Neural cell (in vitro differentiated cells): ENCODE data around the gene OR56A3. TPM values are rescaled to one million over a fixed set of nuclear protein-coding genes. Genes with fewer than 3 reads are reported as not detected.

Experiments
- H2AFZ ChIP-seq: fragments of 200-600, 300-800 bp; sonication (generic), shearing (Covaris generic); 2 replicates; pipeline ENCODE4 v1.6.0; 2014; ENCODE audit warnings: low read depth, mild to moderate bottlenecking, antibody characterized with exemption, low read length, moderate library complexity
- H3F3A ChIP-seq: fragments of 200-600 bp; shearing (Covaris generic); 2 replicates; pipeline ENCODE4 v1.6.1; 2016; ENCODE audit warnings: mild to moderate bottlenecking, moderate library complexity, mixed read lengths, antibody characterized with exemption, low read length; ENCODE audit not compliant: insufficient read depth, poor library complexity, severe bottlenecking
- H3K27ac ChIP-seq: fragments of 200-600, 300-800 bp; sonication (generic), shearing (Covaris generic); 2 replicates; pipeline ENCODE4 v1.5.1; 2014; ENCODE audit warnings: mild to moderate bottlenecking, low read length, moderate library complexity
- H3K27me3 ChIP-seq: fragments of 300-800, 200-600 bp; sonication (generic), shearing (Covaris generic); 2 replicates; pipeline ENCODE4 v1.6.0; 2014; ENCODE audit warnings: mild to moderate bottlenecking, low read depth, low read length, moderate library complexity; ENCODE audit not compliant: insufficient read depth
- H3K36me3 ChIP-seq: fragments of 300-800, 200-600 bp; sonication (generic), shearing (Covaris generic); 2 replicates; pipeline ENCODE4 v1.5.1; 2014; ENCODE audit warnings: mild to moderate bottlenecking, antibody characterized with exemption, low read length, moderate library complexity; ENCODE audit not compliant: insufficient read depth
- H3K4me2 ChIP-seq: fragments of 300-800, 200-600 bp; sonication (generic), shearing (Covaris generic); 2 replicates; pipeline ENCODE4 v1.6.0; 2014; ENCODE audit warnings: mild to moderate bottlenecking, low read length
- H3K4me3 ChIP-seq: fragments of 300-800, 200-600 bp; sonication (generic), shearing (Covaris generic); 2 replicates; pipeline ENCODE4 v1.5.1; 2014; ENCODE audit warnings: mild to moderate bottlenecking, low read length, moderate library complexity
- H3K79me2 ChIP-seq: fragments of 200-600 bp; shearing (Covaris generic); replicated peaks from 2 replicates; pipeline ENCODE4 v1.6.0; 2014; ENCODE audit warnings: mild to moderate bottlenecking, low read length, moderate library complexity; ENCODE audit not compliant: insufficient read depth
- H3K9ac ChIP-seq: fragments of 300-800, 200-600 bp; sonication (generic), shearing (Covaris generic); 2 replicates; pipeline ENCODE4 v1.6.1; 2016; ENCODE audit warnings: mild to moderate bottlenecking, low read length, mixed read lengths
- H3K9me2 ChIP-seq: fragments of 200-600 bp; shearing (Covaris generic); 2 replicates; pipeline ENCODE4 v1.6.1; 2016; ENCODE audit warnings: mild to moderate bottlenecking, low read length, mixed read lengths; ENCODE audit not compliant: insufficient read depth
- H3K9me3 ChIP-seq: fragments of 200-600, 300-800 bp; sonication (generic), shearing (Covaris generic); 2 replicates; pipeline ENCODE4 v1.6.1; 2016; ENCODE audit warnings: mild to moderate bottlenecking, mixed run types, low read length, moderate library complexity, mixed read lengths
- H4K20me1 ChIP-seq: fragments of 200-600 bp; shearing (Covaris generic); 2 replicates; pipeline ENCODE4 v1.6.1; 2016; ENCODE audit warnings: mild to moderate bottlenecking, mixed run types; ENCODE audit not compliant: insufficient read depth
- EP300 ChIP-seq: fragments of 450-650 bp; conservative IDR thresholded peaks from 2 replicates; pipeline ENCODE4 v1.6.1; 2014; ENCODE audit warnings: antibody characterized with exemption, mild to moderate bottlenecking, moderate library complexity; ENCODE audit not compliant: poor library complexity, severe bottlenecking
- EZH2 ChIP-seq: fragments of 200-600, 300-800 bp; shearing (Covaris generic), sonication (generic); IDR thresholded peaks from 2 replicates; pipeline ENCODE4 v1.6.1; 2014; ENCODE audit warnings: antibody characterized with exemption, low read length, borderline replicate concordance, mild to moderate bottlenecking; ENCODE audit not compliant: insufficient read depth, poor library complexity, severe bottlenecking
- MXI1 ChIP-seq: fragments of 450-650 bp; conservative IDR thresholded peaks from 2 replicates; pipeline ENCODE4 v1.6.1; 2014; ENCODE audit warnings: antibody characterized with exemption, mild to moderate bottlenecking; ENCODE audit not compliant: poor library complexity, severe bottlenecking
- POLR2AphosphoS5 ChIP-seq: IDR thresholded peaks from 2 replicates; pipeline ENCODE4 v1.6.1; 2012
- RAD21 ChIP-seq: fragments of 450-650 bp; conservative IDR thresholded peaks from 2 replicates; pipeline ENCODE4 v1.6.1; 2014; ENCODE audit warnings: antibody characterized with exemption, mild to moderate bottlenecking, moderate library complexity
- SMC3 ChIP-seq: fragments of 450-650 bp; conservative IDR thresholded peaks from 2 replicates; pipeline ENCODE4 v1.6.1; 2014; ENCODE audit warnings: antibody characterized with exemption, mild to moderate bottlenecking, moderate library complexity; ENCODE audit not compliant: poor library complexity
- TAF1 ChIP-seq: IDR thresholded peaks from 2 replicates; pipeline ENCODE4 v1.6.1; 2012; ENCODE audit warnings: low read depth
- polyA plus RNA-seq: library from polyadenylated mRNA; depleted of rRNA; stranded (reverse); fragments of >200 nt; gene quantifications from 2 replicates; pipeline ENCODE4 v1.2.3, GENCODE V29; 2014
- TF ChIP-seq, protein P1 (sequence below): IDR thresholded peaks from 2 replicates; pipeline ENCODE4 v1.6.1; 2012; ENCODE audit warnings: borderline replicate concordance
- TF ChIP-seq, protein P2 (sequence below): fragments of 450-650 bp; IDR thresholded peaks from 2 replicates; pipeline ENCODE4 v1.5.1; 2014; ENCODE audit warnings: antibody characterized with exemption, mild to moderate bottlenecking, moderate library complexity; ENCODE audit not compliant: poor library complexity, severe bottlenecking

OR56A3 gene
- polyA plus RNA-seq, 1 donor from 2014 or later: not detected

DNA sequence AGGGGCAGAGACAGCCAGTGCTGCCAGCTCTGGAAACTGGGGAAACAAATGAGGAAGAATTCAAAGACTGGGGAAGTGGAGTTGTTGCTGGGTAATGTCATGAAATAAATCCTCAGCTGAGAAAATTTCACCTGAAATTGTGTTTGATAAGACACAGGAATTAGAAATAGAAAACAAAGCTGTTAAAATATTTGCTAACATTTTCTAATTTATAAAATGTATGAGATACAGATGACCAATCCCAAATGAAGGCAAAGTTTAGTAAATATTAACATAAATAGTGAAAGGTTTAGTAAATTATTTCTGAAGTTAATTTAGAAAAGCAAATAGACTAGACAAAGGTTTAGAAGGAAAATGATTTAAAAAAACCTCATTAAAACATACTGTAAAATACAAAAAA is 26.3 kb downstream of the OR56A3 start, which contains the start of gene OR56A5:
Gene OR56A5 (minus strand): TSS at position 101 of the 400 bp plus-strand sequence. CDS start 0 bp downstream, at position 101.
- H3K9me2 ChIP-seq: no peaks in the 10 kb centered on the region
- no peak within 1 kb of the TSS for H3K27ac ChIP-seq
- no peaks in the 10 kb centered on the region for H4K20me1 ChIP-seq
- no peak within 1 kb of the TSS for H2AFZ ChIP-seq
- no peaks in the 10 kb centered on the region for H3K79me2 ChIP-seq
- no peak for TF ChIP-seq MXI1
- no peak for TF ChIP-seq TAF1
- TF ChIP-seq, protein P1, sequence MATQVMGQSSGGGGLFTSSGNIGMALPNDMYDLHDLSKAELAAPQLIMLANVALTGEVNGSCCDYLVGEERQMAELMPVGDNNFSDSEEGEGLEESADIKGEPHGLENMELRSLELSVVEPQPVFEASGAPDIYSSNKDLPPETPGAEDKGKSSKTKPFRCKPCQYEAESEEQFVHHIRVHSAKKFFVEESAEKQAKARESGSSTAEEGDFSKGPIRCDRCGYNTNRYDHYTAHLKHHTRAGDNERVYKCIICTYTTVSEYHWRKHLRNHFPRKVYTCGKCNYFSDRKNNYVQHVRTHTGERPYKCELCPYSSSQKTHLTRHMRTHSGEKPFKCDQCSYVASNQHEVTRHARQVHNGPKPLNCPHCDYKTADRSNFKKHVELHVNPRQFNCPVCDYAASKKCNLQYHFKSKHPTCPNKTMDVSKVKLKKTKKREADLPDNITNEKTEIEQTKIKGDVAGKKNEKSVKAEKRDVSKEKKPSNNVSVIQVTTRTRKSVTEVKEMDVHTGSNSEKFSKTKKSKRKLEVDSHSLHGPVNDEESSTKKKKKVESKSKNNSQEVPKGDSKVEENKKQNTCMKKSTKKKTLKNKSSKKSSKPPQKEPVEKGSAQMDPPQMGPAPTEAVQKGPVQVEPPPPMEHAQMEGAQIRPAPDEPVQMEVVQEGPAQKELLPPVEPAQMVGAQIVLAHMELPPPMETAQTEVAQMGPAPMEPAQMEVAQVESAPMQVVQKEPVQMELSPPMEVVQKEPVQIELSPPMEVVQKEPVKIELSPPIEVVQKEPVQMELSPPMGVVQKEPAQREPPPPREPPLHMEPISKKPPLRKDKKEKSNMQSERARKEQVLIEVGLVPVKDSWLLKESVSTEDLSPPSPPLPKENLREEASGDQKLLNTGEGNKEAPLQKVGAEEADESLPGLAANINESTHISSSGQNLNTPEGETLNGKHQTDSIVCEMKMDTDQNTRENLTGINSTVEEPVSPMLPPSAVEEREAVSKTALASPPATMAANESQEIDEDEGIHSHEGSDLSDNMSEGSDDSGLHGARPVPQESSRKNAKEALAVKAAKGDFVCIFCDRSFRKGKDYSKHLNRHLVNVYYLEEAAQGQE: no peak
- TF ChIP-seq RAD21: no peak
- no peak for TF ChIP-seq POLR2AphosphoS5
- TF ChIP-seq, protein P2, sequence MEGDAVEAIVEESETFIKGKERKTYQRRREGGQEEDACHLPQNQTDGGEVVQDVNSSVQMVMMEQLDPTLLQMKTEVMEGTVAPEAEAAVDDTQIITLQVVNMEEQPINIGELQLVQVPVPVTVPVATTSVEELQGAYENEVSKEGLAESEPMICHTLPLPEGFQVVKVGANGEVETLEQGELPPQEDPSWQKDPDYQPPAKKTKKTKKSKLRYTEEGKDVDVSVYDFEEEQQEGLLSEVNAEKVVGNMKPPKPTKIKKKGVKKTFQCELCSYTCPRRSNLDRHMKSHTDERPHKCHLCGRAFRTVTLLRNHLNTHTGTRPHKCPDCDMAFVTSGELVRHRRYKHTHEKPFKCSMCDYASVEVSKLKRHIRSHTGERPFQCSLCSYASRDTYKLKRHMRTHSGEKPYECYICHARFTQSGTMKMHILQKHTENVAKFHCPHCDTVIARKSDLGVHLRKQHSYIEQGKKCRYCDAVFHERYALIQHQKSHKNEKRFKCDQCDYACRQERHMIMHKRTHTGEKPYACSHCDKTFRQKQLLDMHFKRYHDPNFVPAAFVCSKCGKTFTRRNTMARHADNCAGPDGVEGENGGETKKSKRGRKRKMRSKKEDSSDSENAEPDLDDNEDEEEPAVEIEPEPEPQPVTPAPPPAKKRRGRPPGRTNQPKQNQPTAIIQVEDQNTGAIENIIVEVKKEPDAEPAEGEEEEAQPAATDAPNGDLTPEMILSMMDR: no peak
- no peak for TF ChIP-seq EP300
- no peak for TF ChIP-seq SMC3
- no peak within 1 kb of the TSS for H3K4me3 ChIP-seq
- H3K36me3 ChIP-seq: no peaks in the 10 kb centered on the region
- no peaks in the 10 kb centered on the region for H3F3A ChIP-seq
- no peak within 1 kb of the TSS for H3K4me2 ChIP-seq
- H3K9me3 ChIP-seq: no peaks in the 10 kb centered on the region
- no peaks in the 10 kb centered on the region for H3K27me3 ChIP-seq
- H3K9ac ChIP-seq: no peak within 1 kb of the TSS

DNA sequence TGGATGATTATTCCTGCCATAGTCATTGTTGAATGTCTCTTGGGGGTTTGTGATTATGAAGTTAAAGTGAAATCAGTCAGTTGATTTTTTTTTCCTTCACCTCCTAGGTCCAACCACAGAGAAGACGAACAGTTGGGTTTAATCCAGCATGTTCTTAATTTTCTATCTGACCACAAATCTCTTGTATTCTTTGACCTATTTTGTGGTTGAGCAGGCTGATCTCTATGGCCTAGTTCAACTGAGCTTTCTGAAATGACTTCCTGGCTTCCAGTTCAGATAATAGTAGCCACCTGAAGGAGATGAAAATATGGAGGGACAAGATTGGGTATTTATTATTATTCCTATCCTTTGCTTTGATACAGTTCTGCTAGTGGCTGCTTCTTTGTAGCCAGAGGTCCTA is 31.5 kb downstream of the OR56A3 start:
- Histone ChIP-seq H2AFZ (no peak overlapping the region), H3K9me3 (no peaks in the 10 kb centered on the region), H3K27ac (no peak overlapping the region), H3F3A (no peaks in the 10 kb centered on the region), H3K9me2 (no peaks in the 10 kb centered on the region), H3K4me3 (no peak overlapping the region), H3K4me2 (no peak overlapping the region), H3K79me2 (no peaks in the 10 kb centered on the region), H4K20me1 (no peaks in the 10 kb centered on the region), H3K36me3 (no peaks in the 10 kb centered on the region), H3K9ac (no peak overlapping the region), H3K27me3 (no peaks in the 10 kb centered on the region)
- TF ChIP-seq EP300 (no peak), SMC3 (no peak), EZH2 (no peak), POLR2AphosphoS5 (no peak), MXI1 (no peak), TAF1 (no peak), RAD21 (no peak)
- TF ChIP-seq, protein P1: no peak
- TF ChIP-seq, protein P2: no peak
